ENCODE results near the gene PEX10. TPM values are rescaled to one million over a fixed set of nuclear protein-coding genes. Genes with fewer than 3 reads are reported as not detected.

The PEX10 gene
- total RNA-seq, 4 donors from 2014 or later = 23.2 to 33.2 (median 27.2) TPM

- H3K27ac ChIP-seq = no peak overlapping the region
- DNase-seq = no peak
- peaks cover 0 to 74% (median 0%) of the 10 kb centered on the region in 4 donors for H3K27me3 ChIP-seq
- no peak overlapping the region for H3K4me3 ChIP-seq
- intact Hi-C loops (cut with DNase I) = no loop called here
- peaks cover 0 to 7% (median 0%) of the 10 kb centered on the region in 3 donors for H3K9me3 ChIP-seq
- no peaks in the 10 kb centered on the region for H3K36me3 ChIP-seq
- H3K4me1 ChIP-seq = peaks cover 13 to 36% (median 16%) of the 10 kb centered on the region in 3 donors
- 54 to 70% methylated on average over 6 to 8 of the region's 16 CpGs for WGBS, 2 donors
- TF ChIP-seq CTCF (IDR thresholded peaks at IDR 0.05) (no peak), POLR2A (IDR thresholded peaks at IDR 0.05) (no peak)
These were observed 7.1 kb upstream of the PEX10 start for GRCh38 chr1:2419416-2419815.

DNA sequence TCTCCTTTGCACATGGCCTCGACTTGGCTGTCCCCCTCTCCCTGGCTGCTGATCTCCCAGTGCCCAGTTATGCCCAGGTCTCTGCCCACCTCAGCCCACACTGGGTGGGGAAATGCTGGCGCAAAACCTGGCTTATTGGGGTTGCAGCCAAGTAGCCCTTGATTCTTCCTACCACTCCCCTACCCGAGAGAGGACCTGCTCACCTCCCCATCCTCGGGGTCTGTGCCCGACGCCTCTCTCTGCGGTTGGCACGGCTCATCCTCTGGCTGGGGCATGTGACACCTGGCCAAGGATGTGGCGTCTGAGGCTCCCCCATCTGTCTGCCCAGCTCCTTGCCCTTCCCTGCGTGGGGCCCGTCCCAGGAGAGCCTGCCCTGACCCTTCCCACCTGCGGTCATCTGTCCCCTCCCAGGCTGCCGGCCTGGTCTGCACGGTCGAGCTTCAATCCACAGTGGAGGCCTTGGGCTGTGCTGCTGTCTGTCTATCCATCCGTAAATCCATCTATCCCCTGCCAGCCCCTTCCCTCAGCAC is 6.5 kb upstream of the PEX10 start:
- DNase-seq = no peak
- Histone ChIP-seq H3K27me3 (peaks cover 0 to 73% (median 0%) of the 10 kb centered on the region in 4 donors), H3K27ac (no peak overlapping the region), H3K4me3 (no peak overlapping the region), H3K9me3 (peaks cover 0 to 7% (median 0%) of the 10 kb centered on the region in 3 donors), H3K4me1 (peaks cover 19 to 41% (median 22%) of the 10 kb centered on the region in 3 donors), H3K36me3 (no peaks in the 10 kb centered on the region)
- TF ChIP-seq POLR2A (IDR thresholded peaks at IDR 0.05) (no peak), CTCF (IDR thresholded peaks at IDR 0.05) (no peak)
- intact Hi-C loops (cut with DNase I) = no loop called here
- 78 to 88% methylated on average over 15 to 16 of the region's 16 CpGs for WGBS, 2 donors

DNA sequence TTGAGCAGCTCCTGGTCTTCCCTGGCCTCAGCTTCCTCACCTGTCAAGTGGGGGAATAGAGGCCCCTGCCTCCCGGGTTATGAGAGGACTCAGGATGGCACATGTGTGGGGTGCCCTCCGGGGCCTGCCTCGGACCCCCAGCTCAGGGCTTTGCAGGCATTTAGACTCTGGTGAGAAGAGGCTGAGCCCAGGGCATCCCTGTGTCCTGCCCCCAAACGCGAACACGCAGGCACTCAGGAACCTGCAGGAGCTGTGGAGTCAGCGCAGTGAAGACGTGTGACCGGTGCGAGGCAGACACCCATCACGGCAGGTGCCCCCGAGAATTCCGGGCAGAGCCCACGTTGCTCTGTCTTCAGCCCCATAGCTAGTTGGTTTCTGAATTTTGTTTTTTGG is 5.5 kb upstream of the PEX10 start:
- TF ChIP-seq POLR2A (IDR thresholded peaks at IDR 0.05) = no peak
- TF ChIP-seq CTCF (IDR thresholded peaks at IDR 0.05) = no peak
- Histone ChIP-seq H3K27me3 (peaks cover 0 to 63% (median 0%) of the 10 kb centered on the region in 4 donors), H3K9me3 (no peaks in the 10 kb centered on the region), H3K4me3 (no peak overlapping the region), H3K27ac (no peak overlapping the region), H3K36me3 (no peaks in the 10 kb centered on the region), H3K4me1 (peaks cover 27 to 51% (median 32%) of the 10 kb centered on the region in 3 donors)
- intact Hi-C loops (cut with DNase I) = no loop called here
- no peak for DNase-seq
- whole genome bisulfite sequencing, 2 donors = 89% methylated on average over 4 of the region's 14 CpGs; no CpG with 5 or more reads in 1 of the 2 donors

DNA sequence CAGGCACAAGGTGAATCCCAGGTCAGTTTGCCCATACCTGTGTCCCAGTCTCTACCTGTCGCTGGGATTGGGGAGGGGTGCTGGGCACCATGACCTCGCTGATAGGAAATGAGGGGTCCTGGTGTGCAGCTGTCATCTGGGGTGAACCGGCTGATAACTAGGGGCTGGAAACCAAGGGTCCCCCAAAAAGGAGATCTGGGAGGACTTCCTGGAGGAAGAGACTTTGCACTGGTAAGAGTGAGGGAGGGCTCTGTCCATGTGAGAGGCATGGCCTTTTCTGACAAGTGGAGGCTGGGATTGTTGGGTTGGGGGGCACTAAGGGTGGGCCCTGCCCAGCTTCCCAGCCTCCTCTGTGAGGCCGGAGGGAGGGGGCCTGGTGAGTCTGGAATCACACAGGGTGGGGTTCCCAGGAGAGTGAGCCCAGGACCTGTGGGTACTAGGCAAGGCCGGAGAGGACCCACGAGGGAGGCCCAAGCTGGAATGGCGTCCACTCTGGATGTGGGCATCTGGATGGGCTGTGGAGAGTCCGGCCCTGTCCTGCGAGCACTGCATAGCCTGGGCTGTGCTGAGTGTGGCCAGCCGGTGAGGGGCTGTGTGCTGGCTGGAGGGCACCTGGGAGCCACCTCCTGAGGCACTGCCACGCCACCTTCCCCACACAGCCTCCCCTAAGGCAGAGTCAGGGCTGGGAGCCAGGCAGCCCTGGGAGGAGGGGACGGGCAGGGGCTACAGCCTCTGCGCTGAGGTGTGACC is 4.9 kb upstream of the PEX10 start:
- Histone ChIP-seq H3K27me3 (peaks cover 0 to 62% (median 0%) of the 10 kb centered on the region in 4 donors), H3K27ac (peak overlapping the region; percentile 74 to 89 (median 79)), H3K36me3 (no peaks in the 10 kb centered on the region), H3K4me3 (peak overlapping the region; percentile 23 to 59 (median 36)), H3K9me3 (no peaks in the 10 kb centered on the region), H3K4me1 (peaks cover 27 to 51% (median 32%) of the 10 kb centered on the region in 3 donors)
- no peak for DNase-seq
- 80% methylated on average over 4 of the region's 13 CpGs; no CpG with 5 or more reads in 1 of the 2 donors for WGBS, 2 donors
- no peak for TF ChIP-seq POLR2A (IDR thresholded peaks at IDR 0.05)
- TF ChIP-seq CTCF (IDR thresholded peaks at IDR 0.05) = no peak
- intact Hi-C loops (cut with DNase I) = no loop called here

DNA sequence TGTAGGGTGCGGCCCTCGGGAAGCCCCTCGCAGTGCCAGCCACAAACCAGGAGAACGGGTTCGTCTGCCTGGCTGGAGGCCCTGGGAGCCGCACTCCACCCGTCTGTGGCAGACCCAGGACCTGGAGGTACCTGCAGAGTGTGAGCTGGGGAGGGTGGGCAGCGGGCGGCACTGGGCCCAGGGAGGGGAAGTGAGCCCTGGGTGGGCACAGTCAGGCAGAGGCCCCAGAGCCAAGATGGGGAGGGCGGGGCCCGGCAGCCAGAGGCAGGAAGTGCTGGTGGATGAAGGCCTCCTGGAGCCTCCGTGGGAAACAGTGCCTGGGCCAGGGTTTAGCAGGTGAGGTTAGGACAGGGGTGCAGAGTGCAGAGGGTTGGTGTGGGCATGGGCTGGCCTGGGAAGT is 4.0 kb upstream of the PEX10 start:
- 10% methylated on average over 3 of the region's 12 CpGs; no CpG with 5 or more reads in 1 of the 2 donors for whole genome bisulfite sequencing, 2 donors
- DNase-seq = no peak
- intact Hi-C loops (cut with DNase I) = no loop called here
- H3K4me3 ChIP-seq = peak overlapping the region; percentile 23 to 59 (median 36)
- peaks cover 0 to 60% (median 0%) of the 10 kb centered on the region in 4 donors for H3K27me3 ChIP-seq
- TF ChIP-seq CTCF (IDR thresholded peaks at IDR 0.05) (no peak), POLR2A (IDR thresholded peaks at IDR 0.05) (no peak)
- H3K36me3 ChIP-seq = no peaks in the 10 kb centered on the region
- H3K4me1 ChIP-seq = peaks cover 33 to 60% (median 37%) of the 10 kb centered on the region in 3 donors
- H3K27ac ChIP-seq = peak overlapping the region; percentile 74 to 89 (median 79)
- no peaks in the 10 kb centered on the region for H3K9me3 ChIP-seq

Measured in esophagus squamous epithelium (tissue), 5 donors.